RWPE2 (cell line): ENCODE measurements around the gene CNGA2.

Experiments used
- ATAC-seq: fragments of 200-7000 bp; cut with Tn5 transposase; 3 replicates; pipeline ENCODE4 v1.9.1; 2021; ENCODE audit warnings: low read depth
- DNase-seq: peaks from one replicate; pipeline ENCODE4 v3.0.0-alpha.2; 2020; ENCODE audit warnings: low spot score
- H3K27ac ChIP-seq: fragments of 450-650 bp; 2 replicates; pipeline ENCODE4 v1.5.1; 2017; ENCODE audit warnings: mild to moderate bottlenecking; ENCODE audit not compliant: poor library complexity, severe bottlenecking
- H3K27me3 ChIP-seq: fragments of 250-450 bp; sonication (Bioruptor Pico); 2 replicates; pipeline ENCODE4 v1.5.1; 2021; ENCODE audit warnings: mild to moderate bottlenecking, moderate library complexity; ENCODE audit not compliant: insufficient read depth, poor library complexity, severe bottlenecking
- H3K36me3 ChIP-seq: fragments of 250-450 bp; sonication (Bioruptor Pico); 2 replicates; pipeline ENCODE4 v1.5.1; 2020; ENCODE audit warnings: low read depth, mild to moderate bottlenecking, moderate library complexity
- H3K4me1 ChIP-seq: fragments of 250-450 bp; sonication (Bioruptor Pico); 2 replicates; pipeline ENCODE4 v1.5.1; 2021; ENCODE audit warnings: mild to moderate bottlenecking, moderate library complexity; ENCODE audit not compliant: insufficient read depth, poor library complexity, severe bottlenecking
- H3K4me3 ChIP-seq: fragments of 250-450 bp; sonication (Bioruptor Pico); 2 replicates; pipeline ENCODE4 v1.5.1; 2021; ENCODE audit warnings: mild to moderate bottlenecking, moderate library complexity; ENCODE audit not compliant: severe bottlenecking
- H3K9me3 ChIP-seq: fragments of 250-450 bp; sonication (Bioruptor Pico); 2 replicates; pipeline ENCODE4 v1.5.1; 2021; ENCODE audit warnings: mild to moderate bottlenecking, moderate library complexity; ENCODE audit not compliant: severe bottlenecking
- CTCF ChIP-seq: fragments of 450-650 bp; IDR thresholded peaks from one replicate; pipeline ENCODE4 v1.5.1; 2017; ENCODE audit warnings: mild to moderate bottlenecking, moderate library complexity; ENCODE audit not compliant: poor library complexity, severe bottlenecking

CNGA2 gene

DNA sequence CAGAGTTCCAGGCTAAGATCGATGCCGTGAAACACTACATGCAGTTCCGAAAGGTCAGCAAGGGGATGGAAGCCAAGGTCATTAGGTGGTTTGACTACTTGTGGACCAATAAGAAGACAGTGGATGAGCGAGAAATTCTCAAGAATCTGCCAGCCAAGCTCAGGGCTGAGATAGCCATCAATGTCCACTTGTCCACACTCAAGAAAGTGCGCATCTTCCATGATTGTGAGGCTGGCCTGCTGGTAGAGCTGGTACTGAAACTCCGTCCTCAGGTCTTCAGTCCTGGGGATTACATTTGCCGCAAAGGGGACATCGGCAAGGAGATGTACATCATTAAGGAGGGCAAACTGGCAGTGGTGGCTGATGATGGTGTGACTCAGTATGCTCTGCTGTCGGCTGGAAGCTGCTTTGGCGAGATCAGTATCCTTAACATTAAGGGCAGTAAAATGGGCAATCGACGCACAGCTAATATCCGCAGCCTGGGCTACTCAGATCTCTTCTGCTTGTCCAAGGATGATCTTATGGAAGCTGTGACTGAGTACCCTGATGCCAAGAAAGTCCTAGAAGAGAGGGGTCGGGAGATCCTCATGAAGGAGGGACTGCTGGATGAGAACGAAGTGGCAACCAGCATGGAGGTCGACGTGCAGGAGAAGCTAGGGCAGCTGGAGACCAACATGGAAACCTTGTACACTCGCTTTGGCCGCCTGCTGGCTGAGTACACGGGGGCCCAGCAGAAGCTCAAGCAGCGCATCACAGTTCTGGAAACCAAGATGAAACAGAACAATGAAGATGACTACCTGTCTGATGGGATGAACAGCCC is 9.3 kb downstream of the CNGA2 start:
- Histone ChIP-seq H3K36me3 (no peaks in the 10 kb centered on the region), H3K9me3 (no peaks in the 10 kb centered on the region), H3K4me1 (no peaks in the 10 kb centered on the region), H3K4me3 (no peak overlapping the region), H3K27me3 (no peaks in the 10 kb centered on the region), H3K27ac (no peak overlapping the region)
- DNase-seq (no peak), ATAC-seq (no peak)
- TF ChIP-seq CTCF = no peak

DNA sequence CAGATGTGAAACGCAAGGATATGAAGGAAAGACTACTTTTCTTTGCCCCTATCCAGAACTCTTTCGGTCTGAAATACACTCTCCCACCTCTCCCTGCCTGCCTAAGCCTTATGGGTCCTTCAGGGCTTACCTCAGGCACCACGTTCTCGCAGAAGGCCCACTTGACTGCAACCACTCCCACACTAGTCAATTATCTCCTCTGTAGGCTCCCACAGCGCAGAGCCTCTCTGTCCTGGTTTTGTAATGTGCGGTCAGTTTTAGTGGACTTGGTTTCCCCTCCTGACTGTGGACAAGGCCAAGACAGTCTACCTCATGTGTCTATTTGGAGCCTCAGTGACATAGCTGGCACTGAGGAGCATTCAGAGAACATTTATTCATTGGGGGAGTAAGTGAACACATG is 11.1 kb downstream of the CNGA2 start:
- TF ChIP-seq CTCF = no peak
- Histone ChIP-seq H3K4me3 (no peak overlapping the region), H3K4me1 (no peaks in the 10 kb centered on the region)

DNA sequence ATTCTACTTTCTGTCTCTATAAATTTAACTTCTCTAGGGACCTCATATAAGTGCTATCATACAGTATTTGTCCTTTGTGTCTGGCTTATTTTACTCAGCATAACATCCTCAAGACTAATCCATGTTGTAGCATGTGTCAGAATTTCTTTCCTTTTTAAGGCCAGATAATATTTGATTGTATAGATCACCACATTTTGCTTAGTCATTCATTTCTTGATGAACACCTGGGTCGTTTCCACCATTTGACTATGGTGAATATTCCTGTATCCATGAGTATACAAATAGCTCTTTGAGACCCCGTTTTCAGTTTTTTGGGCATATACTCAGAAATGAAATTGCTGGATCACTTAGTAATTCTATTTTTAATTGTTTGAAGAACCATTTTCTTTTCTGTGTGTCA is 12.0 kb downstream of the CNGA2 start:
- H3K4me1 ChIP-seq = no peaks in the 10 kb centered on the region
- no peaks in the 10 kb centered on the region for H3K27me3 ChIP-seq
- H3K36me3 ChIP-seq = no peaks in the 10 kb centered on the region
- no peak for ATAC-seq
- no peak overlapping the region for H3K27ac ChIP-seq
- H3K4me3 ChIP-seq = no peak overlapping the region
- TF ChIP-seq CTCF = no peak
- H3K9me3 ChIP-seq = no peaks in the 10 kb centered on the region
- DNase-seq = no peak

More for the DNA sequence above, 11.1 kb downstream of the CNGA2 start:
- no peaks in the 10 kb centered on the region for H3K9me3 ChIP-seq
- no peaks in the 10 kb centered on the region for H3K36me3 ChIP-seq
- no peak for ATAC-seq
- H3K27ac ChIP-seq = no peak overlapping the region
- no peak for DNase-seq
- no peaks in the 10 kb centered on the region for H3K27me3 ChIP-seq

DNA sequence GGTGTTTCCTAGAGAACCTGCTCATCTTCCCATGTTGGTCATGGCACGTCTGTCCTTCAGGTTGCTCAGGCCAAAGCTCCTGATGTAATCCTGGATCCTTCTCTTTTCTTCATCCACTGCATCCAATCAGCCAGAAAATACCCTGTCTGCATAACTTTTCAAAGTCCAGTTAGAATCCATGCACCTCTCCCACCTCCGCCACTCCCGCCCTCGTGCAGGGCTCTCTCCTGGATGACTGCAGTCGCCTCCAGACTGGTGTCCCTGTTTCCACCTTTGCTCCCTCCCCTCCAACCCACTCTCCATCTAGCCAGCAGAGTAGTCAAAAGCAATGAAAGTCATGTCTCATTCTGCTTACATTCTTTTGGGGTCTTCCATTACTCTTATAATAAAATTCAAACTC is 16.0 kb downstream of the CNGA2 start:
- no peak for TF ChIP-seq CTCF
- no peak for DNase-seq
- no peak overlapping the region for H3K27ac ChIP-seq
- H3K36me3 ChIP-seq = no peaks in the 10 kb centered on the region
- H3K4me1 ChIP-seq = peaks cover 12% of the 10 kb centered on the region
- H3K27me3 ChIP-seq = no peaks in the 10 kb centered on the region
- ATAC-seq = no peak
- peaks cover 2% of the 10 kb centered on the region for H3K9me3 ChIP-seq
- no peak overlapping the region for H3K4me3 ChIP-seq

DNA sequence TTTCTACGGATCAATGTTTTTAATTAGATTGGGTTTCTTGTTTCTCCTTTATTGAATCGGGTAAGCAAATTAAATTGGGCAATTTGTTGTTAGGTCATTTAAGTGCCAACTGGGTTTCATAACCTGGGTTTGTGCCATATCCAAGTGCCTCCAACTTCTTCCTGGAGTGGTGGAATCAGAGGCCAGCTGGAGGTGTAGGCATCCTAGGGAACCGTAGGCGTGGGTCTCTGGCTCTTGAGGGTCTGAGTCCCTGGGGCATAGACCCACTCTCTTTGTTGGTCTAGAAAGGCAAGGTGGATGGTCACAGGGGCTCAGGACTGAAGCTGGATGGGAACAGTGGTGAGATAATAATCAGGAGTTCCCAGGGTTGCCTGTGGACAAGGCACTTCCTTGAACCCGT is 18.3 kb downstream of the CNGA2 start:
- H3K27ac ChIP-seq = no peak overlapping the region
- no peak for TF ChIP-seq CTCF
- H3K9me3 ChIP-seq = peaks cover 2% of the 10 kb centered on the region
- ATAC-seq (no peak), DNase-seq (no peak)
- H3K36me3 ChIP-seq = no peaks in the 10 kb centered on the region
- no peaks in the 10 kb centered on the region for H3K27me3 ChIP-seq
- peaks cover 12% of the 10 kb centered on the region for H3K4me1 ChIP-seq
- H3K4me3 ChIP-seq = no peak overlapping the region
